Stimulated activated CD4-positive, alpha-beta T cell treated with anti-CD3 and anti-CD28 coated beads, Interleukin-12 subunit alpha, Interleukin-12 subunit beta, amount 100 ng/mL, for 24 hours (primary cell): Measurements from ENCODE around the gene PPP1R3E.
"Not testable (repeated sequence)": the region's sequence is repeated elsewhere in the genome, so short reads cannot be mapped to it uniquely, and the experiment has no call there.

ENCODE experiments used
- DNase-seq, 2 experiments: peaks; one replicate each; pipeline ENCODE4 v3.0.0-alpha.2; 2020; ENCODE audit warnings: low read depth in 2 of 2

Gene PPP1R3E

GRCh38 chr14:23297611-23298277 is 4.9 kb downstream of the PPP1R3E start:
- no peak for DNase-seq

DNA sequence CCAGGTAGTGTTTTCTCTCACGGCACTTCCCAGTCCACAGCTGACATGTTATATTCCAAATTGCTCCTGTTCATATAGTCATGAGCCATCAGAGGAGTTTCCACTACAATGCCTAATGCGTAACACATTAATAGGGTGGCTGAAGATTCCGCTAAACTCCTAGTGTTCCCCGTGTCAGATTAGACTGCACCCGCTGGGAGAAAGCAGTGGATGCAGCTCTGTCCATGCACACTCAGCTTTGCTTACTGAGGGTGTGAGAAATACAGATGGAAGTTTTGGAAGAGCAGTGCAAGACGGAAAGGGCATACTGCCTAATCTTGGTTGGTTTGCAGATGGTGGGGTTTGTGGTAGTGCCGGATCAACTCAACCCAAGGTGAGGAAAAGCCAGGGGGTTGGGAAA is 5.6 kb downstream of the PPP1R3E start:
- no peak for DNase-seq

DNA sequence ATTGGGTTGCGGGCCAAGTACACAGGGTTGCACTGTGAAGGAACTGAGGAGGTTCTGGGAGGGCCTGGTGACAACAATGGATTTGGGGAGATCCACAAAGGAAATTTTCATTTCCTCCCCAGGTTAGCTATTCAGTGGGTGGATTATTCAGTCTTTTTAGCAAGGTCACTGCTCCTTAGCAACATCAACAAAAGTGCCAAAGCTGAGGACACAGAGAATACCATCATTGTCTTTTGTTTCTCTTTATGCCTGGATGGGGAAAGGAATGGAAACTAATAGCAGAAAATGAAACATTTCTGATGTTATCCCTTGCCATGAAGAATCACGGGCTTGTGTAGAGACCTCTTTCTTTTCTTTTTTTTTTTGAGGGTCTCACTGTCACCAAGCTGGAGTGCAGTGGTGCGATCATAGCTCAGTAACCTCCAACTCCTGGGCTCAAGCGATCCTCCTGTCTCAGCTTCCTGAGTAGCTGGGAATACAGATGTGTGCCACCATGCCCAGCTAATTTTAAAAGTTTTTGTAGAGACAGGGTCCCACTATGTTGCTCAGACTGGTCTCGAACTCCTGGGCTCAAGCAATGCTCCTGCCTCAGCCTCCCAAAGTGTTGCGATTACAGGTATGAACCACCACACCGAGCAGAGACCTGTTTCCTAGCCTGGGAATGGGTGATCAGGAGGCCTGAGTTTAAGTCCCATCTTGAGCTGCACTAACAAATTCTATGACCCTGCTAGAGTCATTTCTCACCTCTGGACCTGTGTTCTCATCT is 6.5 kb downstream of the PPP1R3E start:
- no peak for DNase-seq

- peak in 1 of 2 experiments; percentile 26 for DNase-seq
Observed at GRCh38 chr14:23294734-23295561, 7.7 kb downstream of the PPP1R3E start.

GRCh38 chr14:23286902-23287479 is 15.7 kb downstream of the PPP1R3E start:
- no peak for DNase-seq

GRCh38 chr14:23286020-23286901 is 16.4 kb downstream of the PPP1R3E start, which contains the start of gene HOMEZ:
Gene HOMEZ (minus strand): TSS chr14:23286132. CDS start chr14:23285952, 180 bp downstream.
- DNase-seq = peak; percentile 97 to 99

- no peak for DNase-seq
Observed at GRCh38 chr14:23285530-23286019, 17.1 kb downstream of the PPP1R3E start.

GRCh38 chr14:23284654-23285529 is 17.8 kb downstream of the PPP1R3E start:
- no peak for DNase-seq

GRCh38 chr14:23281247-23281646 is 21.4 kb downstream of the PPP1R3E start:
- DNase-seq = no peak

DNA sequence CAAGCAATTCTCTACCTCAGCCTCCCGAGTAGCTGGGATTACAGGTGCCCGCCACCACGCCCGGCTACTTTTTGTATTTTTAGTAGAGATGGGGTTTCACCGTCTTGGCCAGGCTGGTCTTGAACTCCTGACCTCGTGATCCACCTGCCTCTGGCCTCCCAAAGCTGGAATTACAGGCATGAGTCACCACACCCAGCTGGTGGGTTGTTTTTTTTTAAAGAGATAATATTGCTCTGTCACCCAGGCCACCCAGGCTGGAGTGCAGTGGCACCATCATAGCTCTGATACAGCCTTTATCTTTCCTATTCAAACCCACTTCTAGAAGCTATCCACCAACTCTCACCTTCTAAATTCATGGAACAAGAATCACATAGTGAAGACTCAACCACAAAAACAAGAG is 24.7 kb downstream of the PPP1R3E start:
- not testable (repeated sequence) for DNase-seq

DNA sequence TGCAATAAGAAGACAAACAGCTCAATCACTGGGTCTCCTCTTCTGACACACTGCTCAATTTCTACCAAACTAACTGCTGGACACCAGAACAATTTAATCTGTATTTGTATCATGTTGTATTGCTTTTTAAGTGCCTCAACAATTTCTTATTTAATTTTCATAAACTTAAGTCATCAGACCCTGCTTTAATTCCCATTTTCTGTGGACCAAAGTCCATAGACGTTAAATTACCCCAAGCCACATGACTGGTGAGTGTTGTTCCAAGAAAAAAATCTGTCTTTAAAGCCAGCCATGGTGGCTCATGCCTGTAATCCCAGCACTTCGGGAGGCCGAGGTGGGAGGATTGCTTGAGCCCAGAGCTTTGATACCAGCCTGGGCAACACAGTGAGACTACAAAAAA is 25.5 kb downstream of the PPP1R3E start:
- DNase-seq = no peak

- no peak for DNase-seq
Observed at GRCh38 chr14:23275412-23275811, 27.2 kb downstream of the PPP1R3E start.

DNA sequence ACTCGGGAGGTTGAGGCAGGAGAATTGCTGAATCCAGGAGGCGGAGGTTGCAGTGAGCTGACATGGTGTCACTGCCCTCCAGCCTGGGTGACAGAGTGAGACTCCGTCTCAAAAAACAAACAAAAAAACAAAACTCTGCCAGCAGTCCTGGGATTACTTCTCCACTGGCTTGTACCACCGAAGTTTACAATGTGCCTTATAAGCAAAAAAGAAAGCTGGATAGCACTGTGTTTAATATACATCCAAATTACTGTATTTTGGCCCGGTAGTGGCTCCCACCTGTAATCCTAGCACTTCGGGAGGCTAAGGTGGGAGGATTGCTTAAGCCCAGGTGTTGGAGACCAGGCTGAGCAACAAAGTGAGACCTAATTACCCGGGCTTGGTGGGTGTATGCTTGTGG is 33.5 kb downstream of the PPP1R3E start:
- no peak for DNase-seq

DNA sequence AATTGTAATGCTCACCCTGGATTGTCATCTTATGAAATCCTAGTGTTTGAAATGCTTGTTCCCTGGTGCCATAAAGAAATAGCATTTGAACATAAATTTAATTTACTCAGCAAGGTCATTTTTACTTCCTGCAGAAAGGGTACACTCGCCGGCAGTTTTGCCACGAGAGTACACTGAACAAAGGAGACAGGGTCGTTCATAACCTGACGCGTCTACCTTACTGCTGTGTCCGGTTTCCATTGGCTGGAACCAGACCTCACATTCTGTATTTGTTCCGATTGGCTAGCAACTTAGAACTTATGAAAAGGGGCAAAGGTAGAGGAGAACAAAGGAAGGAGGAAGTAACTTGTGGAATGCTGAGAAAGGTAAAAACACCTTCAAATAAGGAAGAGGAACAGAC is 41.8 kb downstream of the PPP1R3E start:
- not testable (repeated sequence) for DNase-seq

- DNase-seq = no peak
Observed at GRCh38 chr14:23259426-23259825, 43.2 kb downstream of the PPP1R3E start.

DNA sequence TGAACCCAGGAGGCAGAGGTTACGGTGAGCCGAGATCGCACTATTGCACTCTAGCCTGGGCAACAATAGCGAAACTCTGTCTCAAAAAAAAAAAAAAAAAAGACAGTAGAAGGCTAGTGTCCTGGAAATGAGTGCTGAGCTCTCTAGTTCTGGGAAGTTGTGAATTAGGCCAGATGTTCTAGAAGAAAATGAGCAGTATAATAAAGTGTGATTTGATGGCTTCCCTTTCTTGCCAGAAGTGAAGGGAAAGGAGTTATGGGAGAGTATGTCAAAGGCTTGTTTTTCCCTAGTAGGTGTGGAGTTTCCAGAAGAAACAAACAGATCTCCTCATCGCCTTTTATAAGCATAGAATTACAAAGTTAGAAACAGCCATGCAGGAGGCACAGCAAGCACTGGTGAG is 44.4 kb downstream of the PPP1R3E start:
- DNase-seq = no peak

DNA sequence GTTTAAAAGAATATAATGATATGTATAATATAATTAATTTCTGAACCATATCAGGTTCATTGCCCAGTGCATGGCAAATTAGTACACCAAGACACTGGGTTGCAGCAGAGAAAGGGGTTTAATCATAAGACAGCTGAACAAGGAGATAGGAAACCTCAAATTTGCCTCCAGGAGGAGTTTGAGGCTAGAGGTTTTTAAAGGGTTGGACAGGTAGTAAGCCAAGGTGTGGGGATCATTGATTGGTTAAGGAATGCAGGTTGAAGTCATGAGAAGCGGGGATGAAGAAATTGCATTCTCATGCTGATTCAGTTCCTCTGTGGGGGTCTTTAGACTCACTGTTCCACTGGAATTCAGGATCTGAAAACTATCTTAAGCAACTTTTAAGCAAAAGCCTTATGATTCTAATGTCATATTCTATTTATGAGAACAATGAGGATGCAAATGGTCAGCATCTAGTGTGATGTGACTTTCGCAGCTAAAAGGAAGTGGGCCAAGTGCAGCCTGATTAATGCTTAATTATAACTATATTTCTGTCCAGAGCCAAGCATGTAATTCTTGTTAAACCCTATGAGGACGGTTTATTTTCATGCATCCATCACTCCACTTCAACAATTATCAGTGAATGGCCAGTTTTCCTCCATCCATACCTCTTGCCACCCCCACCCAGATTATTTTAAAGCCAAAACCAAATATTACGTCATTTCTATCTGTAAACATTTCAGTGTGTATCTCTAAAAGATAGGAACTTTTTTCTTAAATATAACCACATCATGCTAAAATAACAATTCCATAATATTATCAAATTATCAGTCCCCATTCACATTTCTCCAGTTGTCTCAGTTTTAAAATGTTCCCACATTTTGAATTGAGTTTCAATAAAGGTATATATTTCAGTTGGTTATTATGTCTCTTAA is 50.0 kb downstream of the PPP1R3E start:
- no peak for DNase-seq

DNA sequence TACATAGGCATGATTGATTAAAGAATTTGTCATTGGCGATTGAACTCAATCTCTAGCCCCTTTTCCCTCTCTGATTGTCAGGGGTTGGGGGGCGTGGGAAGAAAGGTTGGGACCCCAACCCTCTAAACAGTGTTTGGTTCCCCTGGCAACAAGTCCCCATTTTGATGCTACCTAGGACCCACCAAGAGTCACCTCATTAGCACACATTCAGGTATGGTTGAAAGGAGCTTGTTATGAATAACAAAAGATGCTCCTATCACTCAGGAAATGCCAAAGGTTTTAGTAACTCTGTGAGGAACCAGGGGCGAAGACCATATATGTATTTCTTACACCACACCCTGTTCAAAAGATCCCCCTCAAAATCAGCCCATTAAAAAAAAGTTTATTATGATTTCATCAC is 50.7 kb downstream of the PPP1R3E start:
- DNase-seq = no peak

DNA sequence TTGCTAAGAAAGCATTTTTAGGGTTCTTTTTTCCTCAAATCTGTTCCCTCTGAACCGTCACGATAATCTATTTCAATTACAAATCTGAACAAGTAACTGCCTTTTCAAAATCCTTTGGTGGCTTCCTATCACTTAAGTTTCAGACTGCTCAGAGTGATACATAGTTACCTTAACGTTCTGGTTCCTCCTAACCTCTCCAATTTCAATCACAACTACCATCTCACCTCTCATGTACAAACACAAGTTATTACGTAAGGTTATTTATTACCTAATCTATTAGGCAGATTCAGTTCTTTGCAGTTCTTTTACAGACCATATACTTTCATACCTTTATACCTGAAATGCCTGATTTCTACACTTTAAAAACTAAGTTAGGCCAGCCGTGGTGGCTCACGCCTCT is 52.8 kb downstream of the PPP1R3E start:
- DNase-seq = no peak
